HG03565 (cell line): Measurements from ENCODE around the gene RNF130.
"Not testable (repeated sequence)": the region's sequence is repeated elsewhere in the genome, so short reads cannot be mapped to it uniquely, and the experiment has no call there.

Experiments
- ATAC-seq: cut with Tn5 transposase; IDR thresholded peaks from one replicate; pipeline ENCODE4 v1.9.1; 2021; ENCODE audit warnings: mild to moderate bottlenecking, moderate library complexity; ENCODE audit not compliant: unreplicated experiment

The RNF130 gene

DNA sequence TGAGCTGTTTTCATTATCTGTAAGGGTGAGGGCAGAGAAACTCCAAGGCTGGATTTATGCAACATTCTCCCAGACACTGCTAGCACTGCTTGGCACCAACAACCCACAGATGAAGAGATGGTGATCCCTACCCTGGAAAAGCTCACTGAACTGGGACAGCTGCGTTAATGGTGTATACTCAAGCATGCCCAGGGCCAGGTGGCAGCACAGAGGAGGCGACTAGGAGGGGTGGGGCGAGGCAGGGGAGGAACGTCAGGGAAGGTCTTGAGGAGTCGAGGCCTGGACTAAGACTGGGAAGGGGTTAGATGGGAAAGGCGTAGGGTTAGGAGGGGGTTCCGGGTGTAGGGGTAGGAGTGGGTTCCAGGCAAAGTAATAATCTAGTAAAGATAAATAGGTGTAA is 90.8 kb downstream of the RNF130 start:
- no peak for ATAC-seq

DNA sequence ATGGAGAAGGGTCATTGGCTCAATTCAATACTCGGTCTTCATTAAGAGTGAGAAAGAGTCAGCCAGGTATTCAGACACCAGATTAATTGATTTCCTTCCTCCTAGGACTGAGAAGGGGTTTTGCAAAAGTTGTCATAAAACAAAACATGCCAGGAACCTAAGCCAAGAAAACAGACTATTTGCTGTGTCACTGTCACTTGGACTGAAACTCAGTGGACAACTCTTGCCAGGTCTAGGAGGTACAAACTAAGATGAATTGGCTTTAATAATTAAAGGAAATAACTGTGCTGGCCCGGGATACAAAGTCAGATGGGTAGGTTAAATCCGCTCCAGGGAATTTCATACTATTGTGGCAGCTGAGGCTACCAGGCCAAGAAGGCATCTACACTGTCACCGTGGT is 92.8 kb downstream of the RNF130 start:
- ATAC-seq: no peak

DNA sequence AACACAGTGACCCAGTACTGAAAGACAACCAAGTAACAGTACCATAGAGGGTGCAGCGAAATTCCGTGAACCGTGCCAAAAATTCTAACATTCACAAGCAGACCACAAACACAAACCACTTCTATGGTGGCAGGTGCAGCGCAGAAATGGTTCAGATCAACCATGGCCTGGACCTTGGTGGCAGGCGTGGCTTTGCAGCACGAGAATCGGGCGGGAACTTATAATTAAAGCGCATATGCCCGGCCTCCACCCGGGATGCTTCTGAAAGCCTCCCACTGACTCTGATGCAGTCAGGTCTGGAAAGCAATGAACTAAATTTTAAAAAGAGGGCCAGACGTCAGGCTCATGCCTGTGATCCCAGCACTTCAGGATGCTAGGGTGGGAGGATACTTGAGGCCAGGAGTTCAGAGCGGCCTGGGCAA is 95.8 kb downstream of the RNF130 start:
- no peak for ATAC-seq

DNA sequence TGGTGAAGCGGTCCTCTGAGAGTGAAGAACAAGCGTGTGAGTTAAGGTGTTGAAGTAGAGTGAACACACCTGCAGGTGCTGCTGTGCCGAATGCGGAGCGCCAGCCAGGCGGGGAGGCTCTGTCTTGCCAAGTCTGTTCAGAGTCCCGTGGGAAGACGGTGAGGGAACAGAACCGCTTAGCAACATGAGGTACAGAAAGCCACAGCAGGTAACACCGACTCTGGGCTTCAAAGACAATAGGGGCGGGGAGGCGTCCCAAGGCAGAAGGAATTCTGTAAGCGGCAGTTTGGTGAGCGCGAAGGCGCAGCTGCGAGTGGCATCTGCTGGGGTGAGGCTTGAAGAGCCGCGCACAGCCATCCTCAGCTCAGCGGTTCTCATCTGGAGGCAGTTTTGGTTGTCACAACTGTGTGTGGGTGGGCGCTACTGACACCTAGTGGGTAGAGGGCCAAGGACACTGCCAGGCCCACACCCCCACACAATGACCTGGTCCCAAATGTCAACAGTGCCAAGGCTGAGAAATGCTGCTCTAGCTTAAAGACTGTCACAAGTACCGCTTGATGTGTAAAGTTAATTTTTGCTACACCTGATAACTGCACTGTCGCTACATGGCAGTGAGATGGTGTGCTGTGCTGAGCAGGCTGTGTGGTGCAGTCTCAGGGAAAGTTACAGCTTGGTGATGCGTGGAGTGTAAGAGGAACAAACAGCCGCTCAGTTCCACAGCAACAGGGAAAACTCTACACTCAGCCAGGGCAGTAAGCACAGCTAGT is 96.4 kb downstream of the RNF130 start:
- peak; percentile 53 for ATAC-seq

- no peak for ATAC-seq
Measured at GRCh38 chr5:179974246-179974945, 97.2 kb downstream of the RNF130 start.

DNA sequence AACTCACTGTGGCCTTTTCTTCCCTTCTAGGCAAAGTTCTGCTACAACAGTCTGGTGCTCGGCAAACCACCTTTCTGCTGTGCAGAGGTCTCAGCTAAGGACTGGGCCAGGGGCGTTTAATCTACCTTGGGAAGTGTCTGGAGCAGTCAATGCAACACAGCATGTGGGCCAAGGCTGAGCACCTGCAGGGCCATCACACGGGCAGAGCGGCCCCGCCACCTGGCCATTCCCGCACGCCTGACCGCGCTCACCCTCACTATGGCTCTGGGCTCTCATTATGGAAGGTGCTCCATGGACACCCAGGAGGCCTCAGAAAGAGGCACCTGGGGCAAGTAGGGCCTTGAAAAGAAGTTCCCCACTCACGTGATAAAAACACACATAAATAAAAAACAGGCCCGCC is 98.2 kb downstream of the RNF130 start:
- ATAC-seq: no peak

DNA sequence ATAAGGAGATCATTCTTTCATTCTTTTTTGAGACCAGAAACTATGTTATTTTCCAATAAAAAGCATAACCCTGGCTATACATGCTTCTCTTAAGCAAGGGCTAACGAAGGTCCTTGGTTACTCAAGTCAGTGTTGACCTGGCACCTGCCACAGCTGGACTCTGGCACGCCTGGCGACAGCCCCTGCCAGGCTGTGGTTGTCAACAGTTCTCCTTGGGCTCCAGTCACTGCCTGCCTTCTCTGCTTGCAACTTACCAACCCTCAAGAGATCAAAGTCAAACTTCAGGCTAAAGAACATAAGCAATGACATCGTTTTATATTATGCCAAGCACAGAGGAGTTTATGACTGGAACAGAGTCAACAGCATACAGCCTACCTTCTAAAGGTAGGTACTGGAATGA is 102.4 kb downstream of the RNF130 start:
- no peak for ATAC-seq

- ATAC-seq: no peak
Measured at GRCh38 chr5:179967489-179967888, 104.1 kb downstream of the RNF130 start.

GRCh38 chr5:179964015-179964414 is 107.5 kb downstream of the RNF130 start:
- no peak for ATAC-seq

GRCh38 chr5:179963375-179963774 is 108.2 kb downstream of the RNF130 start:
- ATAC-seq: no peak

- no peak for ATAC-seq
Measured at GRCh38 chr5:179960204-179960831, 111.2 kb downstream of the RNF130 start.

DNA sequence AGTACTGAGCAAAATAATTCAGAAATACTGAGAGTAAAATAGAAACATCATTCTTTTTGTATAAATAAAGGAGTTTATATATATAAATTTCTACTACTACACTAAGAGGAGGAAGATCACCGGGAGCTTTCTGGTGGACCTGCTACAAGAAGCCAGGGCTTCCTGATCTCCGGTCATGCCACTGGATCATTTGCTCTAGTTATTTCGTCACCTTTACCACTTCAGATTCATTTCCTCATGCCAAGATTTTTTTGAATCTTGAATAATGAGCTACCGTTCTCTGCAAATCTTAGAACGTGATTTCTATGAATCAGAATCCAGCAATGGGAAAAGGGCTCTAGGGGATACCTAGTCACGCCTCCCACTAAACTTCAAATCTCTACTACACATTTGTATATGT is 111.9 kb downstream of the RNF130 start:
- no peak for ATAC-seq

DNA sequence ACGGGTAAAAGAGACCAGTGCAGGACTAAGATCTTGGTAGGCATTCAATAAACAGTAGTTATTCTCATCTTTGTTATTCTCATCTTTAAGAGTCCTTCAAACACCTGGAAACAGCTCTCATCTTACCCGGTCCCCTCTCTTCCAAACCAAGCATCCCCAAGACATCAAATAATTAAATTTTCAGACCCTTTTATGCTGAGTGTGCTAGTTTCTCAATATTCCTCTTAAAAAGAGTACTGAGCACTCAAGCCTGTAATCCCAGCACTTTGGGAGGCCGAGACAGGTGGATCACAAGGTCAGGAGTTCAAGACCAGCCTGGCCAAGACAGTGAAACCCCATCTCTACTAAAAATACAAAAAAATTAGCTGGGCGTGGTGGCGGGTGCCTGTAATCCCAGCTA is 112.4 kb downstream of the RNF130 start:
- ATAC-seq: not testable (repeated sequence)

DNA sequence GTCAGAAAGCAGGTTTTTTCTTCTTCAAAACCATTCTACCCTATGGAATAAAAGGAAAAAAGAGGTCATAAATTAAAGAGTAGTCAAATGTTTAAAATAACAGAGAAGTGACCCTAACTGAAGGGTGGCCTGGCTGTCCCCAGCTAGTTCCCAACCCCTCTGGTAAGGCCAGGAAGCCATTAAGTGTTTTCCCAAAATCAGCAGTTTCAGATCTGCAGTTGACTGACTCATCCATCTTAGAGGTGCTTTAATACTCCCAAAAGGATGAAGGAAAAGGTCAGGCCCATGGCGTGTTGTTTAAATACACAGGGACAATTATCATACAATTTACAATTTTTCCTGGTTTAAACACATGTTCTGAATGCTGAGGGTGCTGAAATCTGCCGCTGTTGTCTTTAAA is 115.9 kb downstream of the RNF130 start:
- ATAC-seq: no peak

DNA sequence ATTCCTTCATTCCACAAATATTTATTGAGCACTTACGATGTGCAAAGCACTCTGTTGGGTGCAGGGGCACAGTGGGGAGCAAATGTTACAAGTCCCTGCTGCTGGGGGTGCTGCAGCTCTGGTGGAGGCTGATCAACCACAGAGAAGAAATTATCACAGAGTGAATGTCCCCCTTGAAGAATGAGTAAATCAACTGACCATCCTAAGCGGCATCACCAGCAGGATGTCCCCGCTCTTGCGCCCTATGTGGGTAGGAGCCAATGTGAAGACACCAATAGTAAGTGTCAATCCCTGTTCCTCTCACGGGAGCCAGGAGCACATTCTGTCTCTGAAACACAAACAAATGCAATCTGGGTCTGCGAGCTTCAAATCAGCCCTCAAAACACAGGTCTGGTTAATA is 116.5 kb downstream of the RNF130 start:
- ATAC-seq: no peak

DNA sequence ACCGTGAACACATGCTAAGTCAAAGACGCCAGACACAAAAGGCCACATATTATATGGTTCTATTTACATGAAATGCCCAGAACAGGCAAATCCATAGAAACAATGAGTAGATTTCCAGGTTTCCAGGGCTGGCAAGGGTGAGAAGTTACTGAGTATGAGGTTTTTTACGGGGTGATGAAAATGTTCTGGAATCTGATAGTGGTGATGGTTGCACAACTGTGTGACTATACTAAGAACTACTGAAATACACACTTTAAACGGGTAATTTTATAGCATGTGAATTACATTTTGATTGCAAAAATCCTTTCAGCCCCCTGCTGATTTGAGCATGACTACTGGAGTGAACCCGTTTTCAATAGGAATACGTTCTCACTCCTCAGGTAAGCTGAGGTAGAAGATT is 117.1 kb downstream of the RNF130 start:
- no peak for ATAC-seq

GRCh38 chr5:179953987-179954386 is 117.6 kb downstream of the RNF130 start:
- no peak for ATAC-seq

GRCh38 chr5:179936976-179937681 is 134.4 kb downstream of the RNF130 start:
- no peak for ATAC-seq

DNA sequence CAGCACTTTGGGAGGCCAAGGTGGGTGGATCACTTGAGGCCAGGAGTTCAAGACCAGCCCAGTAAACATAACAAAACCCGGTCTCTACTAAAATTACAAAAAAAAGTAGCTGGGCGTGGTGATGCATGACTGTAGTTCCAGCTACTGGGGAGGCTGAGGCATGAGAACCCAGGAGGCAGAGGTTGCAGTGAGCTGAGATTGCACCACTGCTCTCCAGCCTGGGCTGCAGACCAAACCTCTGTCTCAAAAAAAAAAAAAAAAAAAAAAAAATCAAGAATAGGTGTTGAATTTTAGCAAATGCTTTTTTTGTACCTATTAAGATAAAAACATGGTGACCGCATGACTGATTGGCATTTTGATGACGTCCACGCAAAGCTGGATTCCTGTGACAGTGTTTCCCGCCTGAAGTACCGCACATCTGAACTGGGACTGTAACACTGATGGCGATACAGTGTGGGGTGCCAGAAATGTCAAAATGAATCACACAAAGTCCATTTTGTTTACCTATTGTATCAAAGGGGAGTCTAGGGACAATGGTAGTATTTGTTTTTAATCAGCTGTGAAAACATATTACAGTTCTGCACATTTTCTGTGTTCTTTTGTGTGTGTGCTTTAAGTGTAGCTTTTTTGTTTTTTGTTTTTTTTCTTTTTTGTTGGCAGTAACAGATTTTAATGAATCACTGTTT is 140.6 kb downstream of the RNF130 start:
- no peak for ATAC-seq

GRCh38 chr5:179927824-179928223 is 143.7 kb downstream of the RNF130 start:
- no peak for ATAC-seq

DNA sequence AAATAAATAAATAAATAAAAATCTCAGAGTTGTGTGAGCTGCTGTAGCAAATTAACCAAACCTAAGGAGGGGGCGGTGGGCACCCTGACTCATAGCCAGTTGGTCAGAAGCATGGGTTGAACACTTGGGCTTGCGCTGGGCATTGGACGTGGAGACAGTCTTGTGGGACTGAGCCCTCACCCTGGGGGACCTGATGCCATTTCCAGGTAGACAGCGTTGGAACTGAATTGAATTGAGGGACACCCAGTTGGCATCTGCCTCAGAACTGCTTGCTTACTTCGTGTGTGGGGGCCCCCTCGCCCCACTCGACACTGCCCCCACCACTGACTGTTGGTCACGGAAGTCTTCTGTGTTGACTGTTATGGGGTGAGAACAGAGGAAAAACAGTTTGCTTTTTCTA is 144.9 kb downstream of the RNF130 start:
- no peak for ATAC-seq
